HG02642 (cell line): ENCODE results near the gene MED26.

Experiments
- ATAC-seq: cut with Tn5 transposase; IDR thresholded peaks from one replicate; pipeline ENCODE4 v1.9.1; 2021; ENCODE audit warnings: mild to moderate bottlenecking; ENCODE audit not compliant: unreplicated experiment, poor library complexity

The MED26 gene

DNA sequence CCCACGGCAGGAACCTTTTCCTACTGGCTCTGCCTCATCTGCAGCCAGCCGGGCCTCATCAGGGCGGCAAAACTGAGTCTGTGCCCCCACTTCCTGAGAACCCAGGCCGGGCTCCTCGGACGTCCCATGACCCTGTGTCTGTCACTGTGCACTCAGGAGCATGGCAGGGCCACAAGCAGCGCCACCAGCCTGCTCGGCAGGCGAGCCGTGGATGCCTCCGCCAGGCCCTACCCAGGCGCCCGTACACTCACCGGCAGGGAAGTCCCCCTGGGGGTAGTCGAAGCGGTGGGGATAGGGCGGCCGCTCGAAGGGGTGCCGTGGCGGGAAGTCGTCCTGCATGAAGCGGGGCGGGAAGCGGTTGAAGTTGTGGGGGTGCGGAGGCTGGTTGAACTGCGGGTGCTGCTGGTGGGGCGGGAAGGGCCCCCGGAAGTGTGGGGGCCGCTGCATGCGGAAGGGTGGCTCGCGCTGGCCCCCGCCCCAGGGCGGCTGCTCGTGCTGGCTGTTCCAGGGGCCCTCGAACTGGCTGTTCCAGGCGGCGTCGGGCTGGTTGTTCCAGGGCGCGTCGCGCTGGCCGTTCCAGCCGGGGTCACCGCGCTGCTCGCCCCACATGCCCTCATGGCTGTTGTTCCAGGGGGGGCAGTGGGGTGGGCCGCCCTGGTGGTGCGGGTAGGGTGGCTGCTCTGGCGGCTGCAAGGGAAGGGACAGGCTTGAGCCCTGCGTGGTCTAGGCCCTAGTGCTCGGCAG lies 102.8 kb downstream of the MED26 start:
- ATAC-seq = no peak
